A549 (cell line): ENCODE measurements around the gene ARHGAP9. TPM values are rescaled to one million over a fixed set of nuclear protein-coding genes. Genes with fewer than 3 reads are reported as not detected.

ENCODE experiments used
- ATAC-seq, 2 experiments: fragments of 200-7000 bp in 1 of 2; fragments of >200 bp in 1 of 2; cut with Nextera tagmentation in 1 of 2; cut with Tn5 transposase in 1 of 2; 3 replicates each; pipeline versions ENCODE4 v1.8.0 to v1.9.1; 2018 to 2020; ENCODE audit warnings: mild to moderate bottlenecking in 1 of 2, moderate library complexity in 1 of 2
- CTCF ChIA-PET: fragments of 300-600 bp; sonication (Branson Sonifier 250); formaldehyde crosslinking; extraction: SDS; loops from one replicate; lab custom pipeline; 2021; ENCODE audit warnings: antibody characterized with exemption, inconsistent platforms; lab: Yijun Ruan, JAX
- POLR2A ChIA-PET: fragments of 350-600 bp; formaldehyde crosslinking; extraction: SDS; loops from one replicate; lab custom pipeline; 2021; ENCODE audit warnings: antibody characterized with exemption, inconsistent platforms; lab: Yijun Ruan, JAX
- DNase-seq, 2 experiments: peaks; one replicate each; pipeline versions ENCODE4 v3.0.0 to v3.0.0-alpha.2; 2011 to 2016; ENCODE audit warnings: low read depth in 1 of 2, low spot score in 1 of 2
- FAIRE-seq: peaks from 2 replicates; lab custom pipeline; 2011; peaks lifted over from hg19 to GRCh38; lab: Jason Lieb, UNC
- H3K27ac ChIP-seq, 2 experiments: fragments of >200 bp; sonication (Bioruptor Twin); formaldehyde crosslinking; 3 replicates each; pipeline ENCODE4 v1.5.1; 2016 to 2017
- H3K4me1 ChIP-seq: fragments of >200 bp; sonication (Bioruptor Twin); formaldehyde crosslinking; 3 replicates; pipeline ENCODE4 v1.6.1; 2016
- H3K4me2 ChIP-seq: fragments of >200 bp; sonication (Bioruptor Twin); formaldehyde crosslinking; 3 replicates; pipeline ENCODE4 v1.6.1; 2016
- H3K4me3 ChIP-seq: fragments of >200 bp; sonication (Bioruptor Twin); formaldehyde crosslinking; 3 replicates; pipeline ENCODE4 v1.5.1; 2016
- H3K9me3 ChIP-seq: fragments of >200 bp; sonication (Bioruptor Twin); formaldehyde crosslinking; 3 replicates; pipeline ENCODE4 v1.6.1; 2016
- BCL3 ChIP-seq: fragments of >200 bp; sonication (Bioruptor Twin); formaldehyde crosslinking; IDR thresholded peaks from 3 replicates; pipeline ENCODE4 v1.6.1; 2016
- BHLHE40 ChIP-seq: IDR thresholded peaks from 2 replicates; pipeline ENCODE4 v1.6.1; 2012; ENCODE audit warnings: low read depth, low read length, inconsistent platforms
- CEBPB ChIP-seq, 2 experiments: fragments of >200 bp in 1 of 2; sonication (Bioruptor Twin) in 1 of 2; formaldehyde crosslinking in 1 of 2; IDR thresholded peaks; 2 replicates each; pipeline ENCODE4 v1.6.1; 2012 to 2016
- CHD2 ChIP-seq: fragments of 150-350 bp; IDR thresholded peaks from 2 replicates; pipeline ENCODE4 v1.6.1; 2014; ENCODE audit warnings: low read length; ENCODE audit not compliant: partially characterized antibody
- CHD4 ChIP-seq: fragments of 200-600 bp; sonication (generic); IDR thresholded peaks from 2 replicates; pipeline ENCODE4 v1.6.1; 2016; ENCODE audit warnings: antibody characterized with exemption, mild to moderate bottlenecking, borderline replicate concordance
- CTCF ChIP-seq: fragments of >200 bp; sonication (Bioruptor Twin); formaldehyde crosslinking; IDR thresholded peaks from 3 replicates; pipeline ENCODE4 v1.5.1; 2016
- EHF ChIP-seq: fragments of 250-450 bp; sonication (Bioruptor Pico); IDR thresholded peaks from 2 replicates; pipeline ENCODE4 v1.5.0; 2020; ENCODE audit warnings: mild to moderate bottlenecking
- EP300 ChIP-seq, 2 experiments: fragments of >200 bp; sonication (Bioruptor Twin); formaldehyde crosslinking; IDR thresholded peaks; 2 replicates in 1 of 2; 3 replicates in 1 of 2; pipeline ENCODE4 v1.6.1; 2016 to 2017
- ESRRA ChIP-seq: fragments of 150-350 bp; IDR thresholded peaks from 2 replicates; pipeline ENCODE4 v1.6.1; 2014; ENCODE audit warnings: mild to moderate bottlenecking, low read length, borderline replicate concordance
- HMGXB4 ChIP-seq: fragments of 250-450 bp; sonication (Bioruptor Pico); IDR thresholded peaks from 2 replicates; pipeline ENCODE4 v1.5.0; 2021; ENCODE audit warnings: mild to moderate bottlenecking, moderate library complexity, borderline replicate concordance
- HOXB13 ChIP-seq: fragments of 250-450 bp; sonication (Bioruptor Pico); IDR thresholded peaks from 2 replicates; pipeline ENCODE4 v1.5.0; 2020; ENCODE audit warnings: low read depth, mild to moderate bottlenecking, moderate library complexity
- JUN ChIP-seq, 2 experiments: fragments of >200 bp; sonication (Bioruptor Twin); formaldehyde crosslinking; IDR thresholded peaks; 2 replicates in 1 of 2; 3 replicates in 1 of 2; pipeline ENCODE4 v1.6.1; 2016 to 2017
- JUNB ChIP-seq: fragments of >200 bp; sonication (Bioruptor Twin); formaldehyde crosslinking; IDR thresholded peaks from 2 replicates; pipeline ENCODE4 v1.6.1; 2016
- MAX ChIP-seq: IDR thresholded peaks from 2 replicates; pipeline ENCODE4 v1.6.1; 2012
- PHF8 ChIP-seq: fragments of 200-600 bp; sonication (generic); IDR thresholded peaks from 2 replicates; pipeline ENCODE4 v1.6.1; 2016; ENCODE audit warnings: low read depth, mild to moderate bottlenecking, antibody characterized with exemption, moderate library complexity, borderline replicate concordance
- POLR2A ChIP-seq: IDR thresholded peaks from 2 replicates; pipeline ENCODE4 v1.6.1; 2012; ENCODE audit warnings: mild to moderate bottlenecking, low read length
- POLR2AphosphoS2 ChIP-seq: conservative IDR thresholded peaks from 2 replicates; pipeline ENCODE4 v1.6.1; 2012; ENCODE audit warnings: low read length, improper control_type of control experiment, inconsistent platforms
- RAD21 ChIP-seq, 2 experiments: fragments of >200 bp in 1 of 2; sonication (Bioruptor Twin) in 1 of 2; formaldehyde crosslinking in 1 of 2; IDR thresholded peaks in 1 of 2; conservative IDR thresholded peaks in 1 of 2; 2 replicates in 1 of 2; 3 replicates in 1 of 2; pipeline ENCODE4 v1.6.1; 2012 to 2018; ENCODE audit warnings: inconsistent platforms in 1 of 2
- RCOR1 ChIP-seq: fragments of 150-350 bp; IDR thresholded peaks from 2 replicates; pipeline ENCODE4 v1.6.1; 2014; ENCODE audit warnings: antibody characterized with exemption, low read length, low read depth
- RNF2 ChIP-seq: fragments of 200-600 bp; sonication (generic); IDR thresholded peaks from 2 replicates; pipeline ENCODE4 v1.6.1; 2016; ENCODE audit warnings: low read depth, mild to moderate bottlenecking, antibody characterized with exemption, moderate library complexity, borderline replicate concordance
- SREBF2 ChIP-seq: fragments of 450-650 bp; IDR thresholded peaks from 2 replicates; pipeline ENCODE4 v1.6.1; 2014; ENCODE audit warnings: mild to moderate bottlenecking, moderate library complexity
- TFCP2L1 ChIP-seq: fragments of 250-450 bp; sonication (Bioruptor Pico); IDR thresholded peaks from 2 replicates; pipeline ENCODE4 v1.5.0; 2021; ENCODE audit warnings: mild to moderate bottlenecking
- TP53 ChIP-seq: fragments of 250-450 bp; sonication (Bioruptor Pico); IDR thresholded peaks from 2 replicates; pipeline ENCODE4 v1.5.0; 2021; ENCODE audit warnings: mild to moderate bottlenecking, moderate library complexity
- WGBS: methylation state at CpG from one replicate; pipeline ENCODE4 v1.1.6; 2017; ENCODE audit errors: missing lambda C conversion rate; 5-methylcytosine and 5-hydroxymethylcytosine counted together
- polyA plus RNA-seq, 4 experiments: library from polyadenylated mRNA; depleted of rRNA in 3 of 4; stranded (reverse); fragments of >200 nt; fragmentation: RNase III in 1 of 4; extraction: RNeasy Plus Mini Kit Qiagen cat#74134 plus additional on column Dnase treatment in 1 of 4; gene quantifications; 2 replicates in 3 of 4; 3 replicates in 1 of 4; pipeline ENCODE4 v1.2.3, GENCODE V29; 2011 to 2017

ARHGAP9 gene
- polyA plus RNA-seq, 2 of the 4 experiments (the other 2 are of a cell fraction): 0.25 TPM; not detected in 1

- DNase-seq (peak; percentile 94 to 98), ATAC-seq (peak; percentile 98), FAIRE-seq (no peak)
- ChIA-PET CTCF (interaction anchor here (1.0 to 19.9 kb wide), 6 partner anchors 11 to 29 kb away, joined by 3 to 240 read pairs (median 6); partner anchors contain the start of gene GLI1), POLR2A (interaction anchor here (0.6 to 0.7 kb wide), 3 partner anchors 22 to 219 kb away, joined by 3 to 6 read pairs (median 3); no protein-coding TSS in a partner anchor)
- Histone ChIP-seq H3K27ac (peak within 1 kb of the TSS; percentile 94 to 99), H3K9me3 (no peaks in the 10 kb centered on the region), H3K4me3 (peak within 1 kb of the TSS; percentile 79), H3K4me2 (peak within 1 kb of the TSS; percentile 95), H3K4me1 (peaks cover 12% of the 10 kb centered on the region)
- TF ChIP-seq MAX (peak; percentile 84), CHD2 (no peak), POLR2A (peak; percentile 76), JUN (IDR thresholded peaks at IDR 0.05) (peak; percentile 73 to 91; a peak in 3 of 5 replicates), BHLHE40 (0 out of 2 replicates have a peak, but pooled peaks have one; percentile 9), HMGXB4 (no peak), CEBPB (IDR thresholded peaks at IDR 0.05) (peak in 1 of 2 experiments; percentile 81; a peak in 2 of 4 replicates), PHF8 (peak; percentile 50; the same call in 1 of the 2 replicates), JUNB (no peak), TFCP2L1 (CRISPR knock-in tag) (no peak), BCL3 (peak; percentile 87), CTCF (peak; percentile 45), ESRRA (no peak)
- WGBS: 9% methylated on average over 47 of the region's 47 CpGs
Observed at GRCh38 chr12:57487597-57488401, 8.1 kb upstream of the ARHGAP9 start, which contains the start of gene MARS1. TSS of gene MARS1 (plus strand) at chr12:57488068. CDS start at chr12:57488091, 23 bp downstream.

GRCh38 chr12:57487055-57487596, 7.5 kb upstream of the ARHGAP9 start:
- ChIA-PET CTCF (interaction anchor here (1.0 to 19.9 kb wide), 6 partner anchors 10 to 249 kb away, joined by 3 to 240 read pairs (median 6); partner anchors contain the start of gene GLI1), POLR2A (interaction anchor here (0.7 kb wide), 2 partner anchors 22 to 190 kb away, joined by 3 to 6 read pairs; no protein-coding TSS in a partner anchor)
- no peak for FAIRE-seq
- Histone ChIP-seq H3K4me1 (peaks cover 12% of the 10 kb centered on the region), H3K4me3 (peak overlapping the region; percentile 30; the same call in 2 of the 3 replicates), H3K9me3 (no peaks in the 10 kb centered on the region), H3K27ac (peak overlapping the region; percentile 72 to 99), H3K4me2 (peak overlapping the region; percentile 82)
- ATAC-seq: no peak
- 79% methylated on average over 27 of the region's 27 CpGs for WGBS
- TF ChIP-seq CHD4: 0 out of 2 replicates have a peak, but pooled peaks have one; percentile 39
- no peak for TF ChIP-seq POLR2AphosphoS2
- DNase-seq: no peak

- H3K27ac ChIP-seq: no peak overlapping the region
- H3K4me2 ChIP-seq: no peak overlapping the region
- no peaks in the 10 kb centered on the region for H3K9me3 ChIP-seq
- FAIRE-seq (no peak), DNase-seq (no peak), ATAC-seq (no peak)
- peaks cover 12% of the 10 kb centered on the region for H3K4me1 ChIP-seq
- no peak overlapping the region for H3K4me3 ChIP-seq
- POLR2A ChIA-PET: no interaction called here
- CTCF ChIA-PET: interaction anchor here (0.8 to 19.9 kb wide), 6 partner anchors 9 to 253 kb away, joined by 3 to 240 read pairs (median 6); partner anchors contain the start of genes AGAP2 and GLI1
- TF ChIP-seq POLR2A (no peak), EHF (no peak), SREBF2 (no peak), TP53 (no peak), HMGXB4 (no peak), CHD4 (no peak), RCOR1 (no peak), RNF2 (no peak), EP300 (IDR thresholded peaks at IDR 0.05) (no peak), ESRRA (no peak), HOXB13 (CRISPR knock-in tag) (no peak), RAD21 (conservative IDR thresholded peaks at IDR 0.05 in 1 of 2, IDR thresholded peaks at IDR 0.05 in 1 of 2) (no peak), CHD2 (no peak)
Observed at GRCh38 chr12:57485695-57486094, 6.0 kb upstream of the ARHGAP9 start.
